ENCODE measurements around the gene LIAS.
"Not testable (repeated sequence)": the region's sequence is repeated elsewhere in the genome, so short reads cannot be mapped to it uniquely, and the experiment has no call there.

The LIAS gene

GRCh38 chr4:39458505-39459300 lies at the start of gene LIAS, which contains the start of gene RPL9:
TSS of gene LIAS (plus strand) at chr4:39459056. CDS start at chr4:39459118, 62 bp downstream.
TSS of gene RPL9 (minus strand) at chr4:39458922. CDS start at chr4:39458439, 483 bp downstream.
- peak; percentile 96 for DNase-seq

DNA sequence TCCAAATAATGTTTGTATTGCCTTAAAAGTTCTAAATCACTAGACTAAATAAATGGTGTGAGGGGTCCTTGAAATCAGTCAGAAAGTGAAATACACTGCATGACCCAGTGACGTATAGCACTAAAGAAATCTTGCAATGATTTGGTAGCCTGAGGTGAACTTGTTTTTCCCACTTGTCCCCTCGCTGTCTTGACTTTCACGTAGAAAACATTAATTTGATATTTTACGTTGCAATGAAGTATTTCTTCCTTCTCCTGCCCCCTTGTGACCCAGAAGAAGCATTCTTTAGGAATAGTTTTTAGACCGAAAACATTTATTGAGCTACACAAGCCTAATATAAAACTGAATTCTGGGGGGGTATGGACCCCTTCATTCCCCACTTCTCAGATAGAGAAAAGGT lies 48.4 kb upstream of the LIAS start:
- DNase-seq: no peak

DNA sequence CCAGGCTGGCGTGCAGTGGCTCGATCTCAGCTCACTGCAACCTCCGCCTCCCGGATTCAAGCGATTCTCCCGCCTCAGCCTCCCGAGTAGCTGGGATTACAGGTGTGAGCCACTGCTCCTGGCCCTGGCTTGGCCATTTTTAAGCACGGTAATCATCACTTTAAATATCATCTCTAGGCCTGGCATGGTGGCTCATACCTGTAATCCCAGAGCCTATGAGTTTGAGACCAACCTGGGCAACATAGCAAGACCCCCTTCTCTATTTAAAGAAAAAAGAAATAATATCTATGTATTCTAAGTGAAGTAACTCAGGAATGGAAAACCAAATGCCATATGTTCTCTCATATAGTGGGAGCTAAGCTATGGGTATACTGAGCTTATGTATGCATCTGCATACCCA lies 47.3 kb upstream of the LIAS start:
- not testable (repeated sequence) for DNase-seq

GRCh38 chr4:39415678-39416283 lies 43.1 kb upstream of the LIAS start:
- no peak for DNase-seq

- no peak for DNase-seq
These were observed 36.6 kb upstream of the LIAS start for GRCh38 chr4:39422247-39422646.

DNA sequence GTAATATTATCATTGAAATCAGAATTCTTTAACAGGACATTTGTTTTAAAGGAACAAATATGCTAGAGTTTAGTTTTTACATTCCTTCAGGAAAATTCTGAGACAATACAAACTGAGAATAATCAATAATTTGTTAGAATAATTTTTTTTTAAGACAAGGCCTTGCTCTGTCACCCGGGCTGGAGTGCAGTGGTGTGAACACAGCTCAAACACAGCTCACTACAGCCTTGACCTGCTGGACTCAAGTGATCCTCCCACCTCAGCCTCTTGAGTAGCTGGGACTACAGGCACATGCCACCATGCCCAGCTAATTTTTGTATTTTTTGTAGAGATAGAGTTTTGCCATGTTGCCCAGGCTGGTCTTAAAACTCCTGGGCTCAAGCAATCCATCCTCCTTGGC lies 33.6 kb upstream of the LIAS start:
- not testable (repeated sequence) for DNase-seq

- no peak for DNase-seq
These were observed 32.1 kb upstream of the LIAS start for GRCh38 chr4:39426728-39427127.

GRCh38 chr4:39427520-39428114 lies 31.2 kb upstream of the LIAS start:
- DNase-seq: no peak

DNA sequence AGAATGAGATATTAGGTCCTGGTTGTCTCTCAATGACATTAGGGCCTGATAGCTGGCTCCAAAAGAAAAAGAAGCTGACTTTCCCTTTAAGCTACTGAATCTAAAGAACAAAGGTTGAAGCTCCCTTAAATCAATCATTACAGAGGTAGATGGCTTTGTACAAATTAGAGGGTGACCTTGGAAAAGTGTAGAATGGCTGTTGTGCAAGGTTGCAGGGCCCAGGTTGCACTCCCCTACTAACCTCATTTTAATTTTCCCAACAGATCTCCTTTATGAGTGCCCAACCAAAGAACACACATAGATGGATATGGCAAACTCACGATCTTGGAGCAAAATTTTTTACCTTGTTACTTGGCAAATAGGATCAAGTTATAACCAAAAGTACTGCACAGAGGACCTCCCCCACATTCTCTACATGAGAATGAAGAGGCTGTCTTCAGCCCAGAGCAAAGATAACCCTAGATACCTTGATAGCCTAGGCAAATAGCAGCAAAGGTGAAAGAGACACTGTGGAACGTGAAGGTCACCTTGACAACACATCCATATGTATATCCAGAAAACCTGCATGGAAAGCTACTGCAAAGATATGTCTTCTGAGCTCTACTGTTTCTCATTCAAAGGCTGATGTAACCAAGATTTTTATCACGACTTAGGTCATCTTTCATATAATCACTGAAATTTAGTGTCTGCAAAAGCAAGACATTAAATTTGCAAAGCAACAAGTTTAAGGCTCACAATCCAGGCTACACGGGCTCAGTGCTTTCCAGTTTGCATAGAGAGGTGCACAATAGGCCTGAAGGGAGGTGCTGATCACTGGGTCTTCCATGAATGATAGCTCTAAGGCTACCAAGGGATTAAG lies 29.2 kb upstream of the LIAS start:
- no peak for DNase-seq

DNA sequence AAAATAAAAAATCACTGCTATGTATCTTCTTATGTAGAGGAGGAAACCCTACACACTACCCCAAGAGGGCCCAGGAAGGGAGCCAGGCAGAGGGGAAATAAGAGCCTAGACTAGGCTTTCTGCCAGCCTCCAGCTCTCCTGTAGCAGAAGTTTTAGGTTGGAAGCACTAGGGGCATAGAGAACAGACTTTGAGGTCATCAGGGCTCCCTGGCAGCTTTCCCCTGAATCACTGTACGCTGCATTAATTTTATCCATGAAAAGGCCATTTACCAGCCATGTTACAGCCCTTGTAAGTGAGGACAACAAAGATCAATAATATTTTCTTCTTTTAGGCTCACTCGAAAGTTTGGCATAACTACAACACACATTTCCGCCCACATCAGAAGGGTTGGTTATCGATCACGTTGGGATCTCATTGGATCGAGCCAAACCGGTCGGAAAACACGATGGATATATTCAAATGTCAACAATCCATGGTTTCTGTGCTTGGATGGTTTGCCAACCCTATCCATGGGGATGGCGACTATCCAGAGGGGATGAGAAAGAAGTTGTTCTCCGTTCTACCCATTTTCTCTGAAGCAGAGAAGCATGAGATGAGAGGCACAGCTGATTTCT lies 24.9 kb upstream of the LIAS start:
- no peak for DNase-seq

DNA sequence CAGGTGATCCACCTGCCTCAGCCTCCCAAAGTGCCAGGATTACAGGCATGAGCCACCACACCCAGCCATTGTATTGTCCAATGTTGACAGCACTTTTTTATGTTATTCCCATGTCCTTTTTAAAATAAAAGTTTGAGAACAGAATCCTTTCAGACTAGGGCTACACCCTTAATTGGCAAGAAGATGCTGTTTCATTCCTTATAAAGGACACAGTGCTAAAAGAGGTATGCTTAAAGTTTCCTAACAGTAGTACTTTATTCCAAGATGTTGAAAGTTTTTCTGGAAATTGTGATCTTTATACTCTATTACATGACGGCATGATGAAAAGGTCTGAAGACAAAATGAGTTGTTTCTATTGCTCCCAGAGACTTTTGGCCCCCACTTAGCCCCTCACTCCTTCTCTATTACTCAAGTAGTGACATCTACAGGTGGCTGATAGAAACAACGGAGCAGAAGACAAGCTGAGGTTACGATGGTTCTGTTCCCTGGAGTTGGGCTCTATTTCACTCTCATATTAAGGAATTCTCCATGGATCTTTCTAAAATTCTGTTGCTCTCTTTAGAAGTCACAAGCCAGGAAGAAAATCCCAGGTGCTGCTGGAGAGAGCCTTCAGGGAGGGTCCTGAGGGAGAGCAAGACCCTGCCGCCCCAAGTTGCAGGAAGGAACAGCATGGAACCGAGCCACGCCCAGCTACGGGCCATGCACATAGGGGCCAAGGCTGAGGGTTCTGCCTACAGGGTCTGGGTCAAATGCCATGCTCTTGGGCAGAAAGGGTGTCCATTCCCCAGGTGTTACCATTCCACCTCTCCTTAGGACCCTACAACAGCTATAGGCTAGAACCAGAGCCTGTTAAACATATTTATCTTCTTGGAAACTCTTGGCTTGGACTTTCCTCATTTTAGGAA lies 22.9 kb upstream of the LIAS start:
- no peak for DNase-seq

DNA sequence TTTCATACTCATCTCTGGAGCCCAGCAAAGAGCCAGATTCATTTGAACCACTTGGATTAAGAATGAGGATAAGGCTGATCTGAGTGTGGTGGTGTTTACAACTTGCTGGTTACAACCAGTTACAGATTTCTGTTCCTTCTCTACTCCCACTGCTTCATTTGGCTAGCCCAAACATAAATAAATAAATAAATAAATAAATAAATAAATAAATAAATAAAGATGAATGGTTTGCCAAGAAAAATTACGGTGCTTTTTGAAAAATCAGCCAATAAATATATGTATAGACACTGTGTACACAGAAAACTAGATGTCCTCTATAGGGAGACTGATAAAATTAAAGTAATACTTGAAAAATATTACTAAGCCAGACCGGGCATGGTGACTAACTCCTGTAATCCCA lies 17.3 kb upstream of the LIAS start:
- no peak for DNase-seq

DNA sequence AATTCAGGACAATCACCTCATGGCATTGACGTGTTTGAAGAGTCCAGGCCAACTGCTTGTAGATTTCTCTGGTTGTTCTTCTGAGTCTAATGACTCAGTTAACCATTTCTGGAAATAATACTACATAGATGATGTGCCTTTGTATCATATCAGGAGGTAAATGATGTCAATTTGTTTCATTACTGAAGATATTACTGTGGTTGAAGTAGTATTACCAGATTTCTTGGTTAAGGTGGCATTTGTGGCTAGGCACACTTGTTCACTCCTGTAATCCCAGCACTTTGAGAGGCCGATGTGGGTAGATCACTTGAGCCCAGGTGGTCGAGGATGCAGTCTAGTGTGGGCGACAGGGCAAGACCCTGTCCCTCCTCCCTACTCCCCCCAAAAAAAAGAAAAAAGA lies 15.9 kb upstream of the LIAS start:
- no peak for DNase-seq

GRCh38 chr4:39446483-39446841 lies 12.4 kb upstream of the LIAS start:
- DNase-seq: no peak

GRCh38 chr4:39446842-39447573 lies 11.8 kb upstream of the LIAS start:
- DNase-seq: peak; percentile 36

- no peak for DNase-seq
These were observed 8.2 kb upstream of the LIAS start for GRCh38 chr4:39450618-39451017.

- no peak for DNase-seq
These were observed 7.3 kb upstream of the LIAS start for GRCh38 chr4:39451423-39452023.

- DNase-seq: no peak
These were observed 6.5 kb upstream of the LIAS start for GRCh38 chr4:39452153-39452859.

DNA sequence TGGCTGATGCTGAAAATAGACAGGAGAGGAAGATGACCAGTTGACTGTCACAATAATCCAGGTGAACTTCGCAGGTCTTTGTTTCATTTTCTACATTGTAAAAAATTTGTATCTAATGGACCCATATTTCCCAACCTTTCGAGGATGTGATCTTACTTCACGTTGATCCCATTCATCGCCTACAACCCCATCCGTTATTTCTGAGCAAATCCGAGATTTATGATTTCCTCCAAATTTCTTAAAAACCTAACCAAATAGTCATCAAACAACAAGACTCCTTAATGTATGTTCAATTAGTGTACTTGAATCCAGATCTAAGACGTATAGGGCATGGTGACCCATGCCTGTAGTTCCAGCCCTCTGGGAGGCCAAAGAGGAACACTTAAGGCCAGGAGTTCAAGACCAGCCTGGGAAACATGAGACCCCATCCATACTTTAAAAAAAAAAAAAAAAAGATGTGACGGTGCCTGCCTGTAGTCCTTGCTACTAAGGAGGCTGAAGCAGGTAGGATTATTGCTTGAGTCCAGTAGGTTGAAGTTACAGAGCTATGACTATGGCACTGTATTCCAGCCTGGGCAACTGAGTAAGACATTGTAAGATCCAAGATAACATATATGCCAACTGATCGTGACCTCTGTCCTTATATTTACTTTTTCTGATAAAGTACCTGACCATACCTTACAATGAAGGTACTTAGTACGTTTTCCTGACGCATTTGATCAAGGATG lies 5.8 kb upstream of the LIAS start:
- DNase-seq: no peak
